ENCODE measurements around the gene CDH18. TPM values are rescaled to one million over a fixed set of nuclear protein-coding genes. Genes with fewer than 3 reads are reported as not detected.

The CDH18 gene
- total and polyA plus RNA-seq, 5 donors, result not detected

- H3K9me3 ChIP-seq (ENCODE audit: control insufficient read depth, low read length), result peaks cover 1% of the 10 kb centered on the region
- 92% methylated on average over 1 of the region's 1 CpG for WGBS
- H3K27me3 ChIP-seq (ENCODE audit: control insufficient read depth, insufficient read depth), result no peaks in the 10 kb centered on the region
- no peak overlapping the region for H3K4me3 ChIP-seq (ENCODE audit: low read length)
- intact Hi-C loops (cut with DNase I), result no loop called here
- DNase-seq (no peak), ATAC-seq (no peak)
- H3K27ac ChIP-seq (ENCODE audit: low read length), result no peak overlapping the region
- H3K4me1 ChIP-seq (ENCODE audit: control insufficient read depth, insufficient read depth, low read length), result no peaks in the 10 kb centered on the region
Measured at GRCh38 chr5:19660679-19661078, 327.3 kb downstream of the CDH18 start.

- Histone ChIP-seq H3K9me3 (ENCODE audit: control insufficient read depth, low read length) (no peaks in the 10 kb centered on the region), H3K4me3 (ENCODE audit: low read length) (no peak overlapping the region), H3K4me1 (ENCODE audit: control insufficient read depth, insufficient read depth, low read length) (no peaks in the 10 kb centered on the region), H3K27ac (ENCODE audit: low read length) (no peak overlapping the region), H3K27me3 (ENCODE audit: control insufficient read depth, insufficient read depth) (no peaks in the 10 kb centered on the region)
- 46% methylated on average over 2 of the region's 2 CpGs for WGBS
- DNase-seq (no peak), ATAC-seq (no peak)
- intact Hi-C loops (cut with DNase I), result no loop called here
Measured at GRCh38 chr5:19655627-19656026, 332.4 kb downstream of the CDH18 start.

DNA sequence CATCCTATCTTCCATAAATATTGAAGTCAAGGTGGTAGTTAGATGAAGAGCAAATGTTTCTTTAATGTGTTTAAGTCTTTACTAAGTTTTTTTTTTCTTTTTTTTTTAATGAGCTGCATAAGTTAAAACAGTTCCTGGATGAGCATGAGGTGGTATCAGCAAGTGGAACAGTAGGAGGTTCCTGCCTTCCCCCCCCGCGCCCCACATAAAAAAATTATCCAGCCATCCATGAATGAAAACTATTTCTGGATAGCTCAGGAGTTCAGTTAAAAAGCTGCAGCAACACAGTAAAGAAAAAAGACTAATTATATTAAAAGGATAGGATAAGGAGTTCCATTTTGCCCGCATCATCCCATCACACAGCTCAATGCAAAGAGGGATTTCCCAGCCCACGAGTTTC is 349.5 kb downstream of the CDH18 start:
- Histone ChIP-seq H3K27me3 (ENCODE audit: control insufficient read depth, insufficient read depth) (no peaks in the 10 kb centered on the region), H3K9me3 (ENCODE audit: control insufficient read depth, low read length) (peaks cover 2% of the 10 kb centered on the region), H3K4me3 (ENCODE audit: low read length) (no peak overlapping the region), H3K27ac (ENCODE audit: low read length) (no peak overlapping the region), H3K4me1 (ENCODE audit: control insufficient read depth, insufficient read depth, low read length) (no peaks in the 10 kb centered on the region)
- DNase-seq (no peak), ATAC-seq (no peak)
- WGBS, result 87% methylated on average over 4 of the region's 4 CpGs
- intact Hi-C loops (cut with DNase I), result no loop called here

DNA sequence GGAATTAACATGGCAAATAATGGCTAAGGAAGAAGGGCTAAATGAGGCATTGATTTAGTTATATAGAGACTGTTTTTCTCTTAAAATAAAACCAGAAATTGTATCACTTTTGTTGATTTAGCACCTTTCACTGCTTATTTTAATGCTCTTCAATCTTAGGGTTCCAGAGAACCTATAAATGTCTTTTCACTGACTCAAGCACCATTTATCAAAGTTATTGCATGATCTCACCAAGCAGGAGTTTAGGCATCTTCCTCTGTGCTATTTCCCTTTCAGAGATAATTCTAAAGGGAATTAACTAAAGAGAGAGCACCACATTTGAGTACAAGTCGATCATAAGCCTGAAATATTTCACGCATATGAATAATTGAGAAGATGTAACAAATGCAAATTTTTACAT is 357.1 kb downstream of the CDH18 start:
- H3K27ac ChIP-seq (ENCODE audit: low read length), result no peak overlapping the region
- ATAC-seq (no peak), DNase-seq (no peak)
- no peaks in the 10 kb centered on the region for H3K9me3 ChIP-seq (ENCODE audit: control insufficient read depth, low read length)
- H3K4me1 ChIP-seq (ENCODE audit: control insufficient read depth, insufficient read depth, low read length), result no peaks in the 10 kb centered on the region
- intact Hi-C loops (cut with DNase I), result no loop called here
- no peaks in the 10 kb centered on the region for H3K27me3 ChIP-seq (ENCODE audit: control insufficient read depth, insufficient read depth)
- 65% methylated on average over 2 of the region's 2 CpGs for WGBS
- no peak overlapping the region for H3K4me3 ChIP-seq (ENCODE audit: low read length)

GRCh38 chr5:19626211-19626610 is 361.8 kb downstream of the CDH18 start:
- H3K27ac ChIP-seq (ENCODE audit: low read length), result no peak overlapping the region

DNA sequence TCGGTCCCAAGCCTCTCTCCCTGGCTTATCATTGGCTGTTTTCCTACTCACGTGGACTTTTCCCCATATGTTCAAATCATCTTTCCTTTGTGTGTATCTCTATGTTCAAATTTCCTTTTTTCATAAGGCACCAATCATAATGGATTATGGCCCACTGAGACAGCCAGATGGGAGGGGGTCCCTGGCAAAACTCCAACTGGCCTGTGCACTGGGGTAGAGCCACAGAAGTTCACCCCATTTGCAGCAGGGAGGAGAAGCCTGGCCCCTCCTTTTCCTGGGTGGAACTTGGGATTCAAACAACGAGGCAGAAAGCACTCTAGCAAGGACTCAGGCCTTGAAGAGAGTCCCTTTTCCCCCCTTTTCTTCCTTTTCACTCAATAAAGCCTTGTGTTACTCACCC is 362.4 kb downstream of the CDH18 start:
- no peaks in the 10 kb centered on the region for H3K4me1 ChIP-seq (ENCODE audit: control insufficient read depth, insufficient read depth, low read length)
- H3K4me3 ChIP-seq (ENCODE audit: low read length), result no peak overlapping the region
- ATAC-seq, result no peak
- peak in 1 of 3 donors; percentile 10 for DNase-seq
- no peaks in the 10 kb centered on the region for H3K27me3 ChIP-seq (ENCODE audit: control insufficient read depth, insufficient read depth)
- 53% methylated on average over 3 of the region's 3 CpGs for WGBS
- peaks cover 3% of the 10 kb centered on the region for H3K9me3 ChIP-seq (ENCODE audit: control insufficient read depth, low read length)
- H3K27ac ChIP-seq (ENCODE audit: low read length), result no peak overlapping the region
- intact Hi-C loops (cut with DNase I), result no loop called here

More at GRCh38 chr5:19626211-19626610, 361.8 kb downstream of the CDH18 start:
- intact Hi-C loops (cut with DNase I), result no loop called here
- 85% methylated on average over 2 of the region's 2 CpGs for WGBS
- H3K4me3 ChIP-seq (ENCODE audit: low read length), result no peak overlapping the region
- ATAC-seq (no peak), DNase-seq (no peak)
- peaks cover 3% of the 10 kb centered on the region for H3K9me3 ChIP-seq (ENCODE audit: control insufficient read depth, low read length)
- H3K27me3 ChIP-seq (ENCODE audit: control insufficient read depth, insufficient read depth), result no peaks in the 10 kb centered on the region
- no peaks in the 10 kb centered on the region for H3K4me1 ChIP-seq (ENCODE audit: control insufficient read depth, insufficient read depth, low read length)

DNA sequence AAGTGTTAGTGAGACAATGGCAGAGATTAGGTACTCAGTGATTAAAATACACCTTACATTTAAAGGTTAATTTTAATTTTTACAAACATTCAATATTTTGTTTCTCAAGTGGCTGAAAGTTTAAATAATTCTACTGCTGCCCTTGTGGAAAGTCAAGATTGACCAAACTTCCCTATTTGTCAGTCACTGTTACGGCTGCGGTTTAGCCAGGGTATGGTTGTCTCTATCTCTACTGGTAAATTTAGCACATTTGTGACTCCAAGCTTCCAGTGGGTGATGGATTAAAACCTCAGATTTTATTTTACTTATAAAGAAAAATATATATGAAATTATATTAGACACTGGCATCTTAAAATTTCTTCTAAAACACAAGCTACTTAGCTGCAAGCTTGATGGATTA is 368.4 kb downstream of the CDH18 start:
- Histone ChIP-seq H3K4me1 (ENCODE audit: control insufficient read depth, insufficient read depth, low read length) (no peaks in the 10 kb centered on the region), H3K27ac (ENCODE audit: low read length) (no peak overlapping the region), H3K9me3 (ENCODE audit: control insufficient read depth, low read length) (no peaks in the 10 kb centered on the region), H3K27me3 (ENCODE audit: control insufficient read depth, insufficient read depth) (no peaks in the 10 kb centered on the region), H3K4me3 (ENCODE audit: low read length) (no peak overlapping the region)
- DNase-seq (no peak), ATAC-seq (no peak)
- intact Hi-C loops (cut with DNase I), result no loop called here
- WGBS, result 82% methylated on average over 2 of the region's 2 CpGs

DNA sequence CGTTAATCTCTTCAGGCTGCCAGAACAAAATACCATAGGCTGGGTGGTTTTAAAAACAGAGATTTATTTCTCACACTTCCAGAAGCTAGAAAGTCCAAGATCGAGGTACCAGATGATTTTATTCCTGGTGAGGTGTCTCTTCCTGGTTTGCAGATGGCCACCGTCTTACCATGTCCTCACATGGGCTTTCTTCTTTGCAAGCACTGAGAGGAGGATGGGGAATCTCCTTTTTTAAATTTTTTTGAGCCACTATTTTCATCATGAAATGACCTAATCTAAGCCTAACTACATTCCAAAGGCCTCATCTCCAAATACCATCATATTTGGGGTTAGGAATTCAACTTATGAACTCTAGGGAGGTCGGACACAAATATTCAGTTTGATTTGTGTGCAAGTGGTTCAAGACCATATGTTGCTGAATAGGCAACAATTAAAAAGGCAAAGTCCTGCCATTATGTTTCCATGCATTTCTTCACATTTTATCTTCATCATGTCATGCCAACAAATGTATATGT is 371.2 kb downstream of the CDH18 start:
- WGBS, result 68% methylated on average over 4 of the region's 4 CpGs
- intact Hi-C loops (cut with DNase I), result no loop called here
- ATAC-seq (no peak), DNase-seq (no peak)
- Histone ChIP-seq H3K9me3 (ENCODE audit: control insufficient read depth, low read length) (no peaks in the 10 kb centered on the region), H3K27me3 (ENCODE audit: control insufficient read depth, insufficient read depth) (no peaks in the 10 kb centered on the region), H3K27ac (ENCODE audit: low read length) (no peak overlapping the region), H3K4me3 (ENCODE audit: low read length) (no peak overlapping the region), H3K4me1 (ENCODE audit: control insufficient read depth, insufficient read depth, low read length) (no peaks in the 10 kb centered on the region)

GRCh38 chr5:19615661-19616060 is 372.3 kb downstream of the CDH18 start:
- intact Hi-C loops (cut with DNase I), result no loop called here
- H3K9me3 ChIP-seq (ENCODE audit: control insufficient read depth, low read length), result no peaks in the 10 kb centered on the region
- DNase-seq, result no peak
- no peaks in the 10 kb centered on the region for H3K27me3 ChIP-seq (ENCODE audit: control insufficient read depth, insufficient read depth)
- H3K4me3 ChIP-seq (ENCODE audit: low read length), result no peak overlapping the region
- 58% methylated on average over 1 of the region's 1 CpG for WGBS
- H3K4me1 ChIP-seq (ENCODE audit: control insufficient read depth, insufficient read depth, low read length), result no peaks in the 10 kb centered on the region
- ATAC-seq, result no peak
- no peak overlapping the region for H3K27ac ChIP-seq (ENCODE audit: low read length)

DNA sequence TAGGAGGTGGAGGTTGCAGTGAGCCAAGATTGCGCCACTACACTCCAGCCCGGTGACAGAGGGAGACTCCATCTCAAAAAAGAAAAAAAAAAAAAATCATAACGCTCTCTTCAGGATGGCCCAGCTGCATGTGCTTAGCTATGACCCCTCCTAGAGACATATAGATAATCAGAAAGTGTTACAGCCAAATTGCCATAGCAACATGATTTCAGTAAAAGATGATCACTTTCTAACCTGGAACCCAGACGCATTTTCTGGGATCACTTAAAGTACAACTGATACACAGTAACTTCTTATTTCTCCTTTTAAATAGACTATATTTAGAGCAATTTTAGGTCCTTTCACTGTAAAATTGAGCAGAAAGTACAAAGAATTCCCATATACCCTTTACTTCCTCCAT is 372.9 kb downstream of the CDH18 start:
- intact Hi-C loops (cut with DNase I), result no loop called here
- Histone ChIP-seq H3K27ac (ENCODE audit: low read length) (no peak overlapping the region), H3K4me3 (ENCODE audit: low read length) (no peak overlapping the region), H3K27me3 (ENCODE audit: control insufficient read depth, insufficient read depth) (no peaks in the 10 kb centered on the region), H3K4me1 (ENCODE audit: control insufficient read depth, insufficient read depth, low read length) (no peaks in the 10 kb centered on the region), H3K9me3 (ENCODE audit: control insufficient read depth, low read length) (no peaks in the 10 kb centered on the region)
- ATAC-seq (no peak), DNase-seq (no peak)
- 80% methylated on average over 4 of the region's 4 CpGs for WGBS

DNA sequence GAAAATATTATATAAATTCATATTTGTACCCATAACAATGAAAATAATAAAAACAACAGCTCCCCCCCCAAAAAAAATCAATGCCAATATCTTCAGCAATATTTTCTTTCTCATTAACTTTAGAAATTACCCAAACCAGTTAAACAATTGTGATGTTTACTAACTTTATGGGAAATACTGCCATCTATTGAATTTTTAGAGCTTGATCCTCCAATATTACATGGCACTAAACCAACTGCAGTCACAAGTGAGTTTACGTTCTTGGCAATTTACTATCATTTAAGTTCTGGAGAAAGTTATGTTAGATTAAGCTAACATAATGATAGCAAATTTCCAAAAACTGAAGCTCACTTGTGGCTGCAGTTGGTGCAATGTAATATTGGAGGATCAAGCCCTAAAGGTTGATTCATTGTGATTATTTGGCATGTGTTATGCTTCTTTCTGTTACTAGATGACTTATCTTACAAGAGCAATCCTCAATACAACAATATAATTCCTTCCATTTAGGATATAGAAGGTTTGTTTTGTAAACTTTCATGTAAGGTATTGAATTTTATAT is 379.5 kb downstream of the CDH18 start:
- H3K27ac ChIP-seq (ENCODE audit: low read length), result no peak overlapping the region
- DNase-seq (no peak), ATAC-seq (no peak)
- no peaks in the 10 kb centered on the region for H3K27me3 ChIP-seq (ENCODE audit: control insufficient read depth, insufficient read depth)
- H3K4me3 ChIP-seq (ENCODE audit: low read length), result no peak overlapping the region
- no peaks in the 10 kb centered on the region for H3K9me3 ChIP-seq (ENCODE audit: control insufficient read depth, low read length)
- 18% methylated on average over 1 of the region's 1 CpG for WGBS
- intact Hi-C loops (cut with DNase I), result loop anchor here in 1 of 4 donors (10.0 kb wide), 1 partner anchor 834 kb away; no protein-coding TSS in a partner anchor
- H3K4me1 ChIP-seq (ENCODE audit: control insufficient read depth, insufficient read depth, low read length), result no peaks in the 10 kb centered on the region
